GM19455 (cell line): ENCODE data around the gene DPP6.
"Not testable (repeated sequence)": the region's sequence is repeated elsewhere in the genome, so short reads cannot be mapped to it uniquely, and the experiment has no call there.

Source experiments
- ATAC-seq: cut with Tn5 transposase; IDR thresholded peaks from one replicate; pipeline ENCODE4 v1.9.1; 2021; ENCODE audit not compliant: unreplicated experiment

DPP6 gene

GRCh38 chr7:154646126-154647013 lies 594.2 kb downstream of the DPP6 start:
- ATAC-seq: no peak

- ATAC-seq: no peak
Observed at GRCh38 chr7:154647625-154648024, 595.4 kb downstream of the DPP6 start.

DNA sequence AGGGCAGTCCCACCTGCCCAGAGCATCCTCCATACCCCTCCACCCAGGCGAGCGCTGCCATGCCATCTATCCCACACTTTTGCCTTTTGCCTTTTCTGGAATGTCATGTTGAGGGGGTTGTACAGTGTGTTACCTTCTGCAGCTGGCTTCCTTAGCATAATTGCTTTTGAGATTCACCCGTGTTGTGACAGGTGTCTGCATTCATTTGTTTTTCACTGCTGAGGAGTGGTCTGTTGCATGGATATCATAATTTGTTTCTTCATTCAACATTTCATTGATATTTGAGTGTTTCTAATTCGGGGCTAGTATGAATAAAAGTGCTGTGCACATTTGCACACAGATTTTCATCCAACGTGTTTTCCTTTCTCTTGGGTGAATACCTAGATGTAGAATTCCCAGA lies 596.8 kb downstream of the DPP6 start:
- ATAC-seq: no peak

- ATAC-seq: no peak
Observed at GRCh38 chr7:154649434-154649833, 597.2 kb downstream of the DPP6 start.

- ATAC-seq: no peak
Observed at GRCh38 chr7:154650275-154650674, 598.1 kb downstream of the DPP6 start.

DNA sequence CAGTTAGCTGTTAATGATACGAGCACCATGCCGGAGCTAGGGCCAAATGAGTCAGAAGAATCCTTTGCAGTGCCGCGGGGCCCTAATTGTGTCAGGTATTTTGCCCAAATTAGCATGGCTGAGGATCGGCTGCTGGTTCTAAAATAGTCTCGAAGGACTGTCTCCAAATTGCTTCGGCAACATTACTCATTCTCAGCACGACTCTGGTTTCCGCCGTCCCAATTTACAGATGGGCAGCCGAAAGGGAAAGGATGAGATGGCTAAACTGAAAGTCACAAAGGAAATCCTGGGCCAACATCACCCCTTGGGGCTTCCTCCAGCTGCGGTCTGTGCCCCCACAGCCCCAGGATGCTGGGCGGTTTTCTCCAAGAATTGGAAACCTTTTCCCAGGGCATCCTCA lies 599.3 kb downstream of the DPP6 start:
- ATAC-seq: no peak

DNA sequence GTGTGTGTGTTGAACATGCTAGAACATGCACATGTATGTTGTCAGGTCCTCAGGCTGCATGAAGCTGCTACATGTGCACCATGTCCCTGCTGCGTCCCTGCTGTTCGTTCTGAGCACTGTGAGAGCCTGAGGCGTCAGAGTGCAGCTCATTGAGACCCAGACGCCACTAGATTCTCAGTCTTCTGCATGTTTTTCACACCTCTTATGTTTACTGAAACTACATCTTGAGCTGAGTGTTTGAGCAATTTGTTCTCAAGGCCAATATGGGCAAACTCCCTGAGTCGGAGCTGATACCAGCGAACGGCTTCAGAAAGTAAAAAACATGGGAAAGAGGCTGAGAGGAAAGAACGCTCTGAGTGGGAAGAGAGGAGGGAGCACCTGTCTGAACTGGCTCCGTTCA lies 600.4 kb downstream of the DPP6 start:
- ATAC-seq: no peak

DNA sequence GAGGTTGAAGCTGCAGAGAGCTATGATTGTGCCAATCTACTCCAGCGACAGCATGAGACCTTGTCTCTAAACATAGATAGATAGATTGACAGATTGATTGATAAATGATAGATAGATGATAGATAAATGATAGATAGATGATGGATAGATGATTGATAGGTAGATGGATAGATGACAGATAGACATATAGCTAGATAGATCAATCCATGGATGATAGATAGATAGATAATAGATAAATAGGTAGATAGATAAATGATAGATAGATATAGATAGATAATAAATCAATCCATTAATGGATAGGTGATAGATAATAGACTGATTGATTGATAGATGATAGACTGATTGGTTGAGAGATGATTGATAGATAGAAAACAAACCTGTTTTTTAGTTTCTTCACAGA lies 601.1 kb downstream of the DPP6 start:
- no peak for ATAC-seq

GRCh38 chr7:154656618-154657017 lies 604.4 kb downstream of the DPP6 start:
- no peak for ATAC-seq

GRCh38 chr7:154666768-154667167 lies 614.6 kb downstream of the DPP6 start:
- no peak for ATAC-seq

GRCh38 chr7:154672659-154673415 lies 620.6 kb downstream of the DPP6 start:
- no peak for ATAC-seq

GRCh38 chr7:154674191-154674590 lies 622.0 kb downstream of the DPP6 start:
- ATAC-seq: no peak

GRCh38 chr7:154675560-154675959 lies 623.4 kb downstream of the DPP6 start:
- no peak for ATAC-seq

DNA sequence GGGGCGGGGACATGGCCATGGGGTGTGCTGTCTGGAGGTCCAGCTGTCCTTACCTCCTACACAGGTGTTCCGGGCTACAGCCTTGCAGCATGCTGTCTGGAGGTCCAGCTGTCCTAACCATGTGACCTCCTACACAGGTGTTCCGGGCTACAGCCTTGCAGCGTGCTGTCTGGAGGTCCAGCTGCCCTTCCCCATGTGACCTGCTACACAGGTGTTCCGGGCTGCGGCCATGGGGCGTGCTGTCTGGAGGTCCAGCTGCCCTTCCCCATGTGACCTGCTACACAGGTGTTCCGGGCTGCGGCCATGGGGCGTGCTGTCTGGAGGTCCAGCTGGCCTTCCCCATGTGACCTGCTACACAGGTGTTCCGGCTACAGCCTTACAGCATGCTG lies 623.8 kb downstream of the DPP6 start:
- not testable (repeated sequence) for ATAC-seq

GRCh38 chr7:154676422-154677073 lies 624.4 kb downstream of the DPP6 start:
- ATAC-seq: no peak

- ATAC-seq: no peak
Observed at GRCh38 chr7:154677454-154677853, 625.3 kb downstream of the DPP6 start.

- ATAC-seq: not testable (repeated sequence)
Observed at GRCh38 chr7:154678001-154678550, 625.9 kb downstream of the DPP6 start.

GRCh38 chr7:154679379-154680053 lies 627.3 kb downstream of the DPP6 start:
- no peak for ATAC-seq

DNA sequence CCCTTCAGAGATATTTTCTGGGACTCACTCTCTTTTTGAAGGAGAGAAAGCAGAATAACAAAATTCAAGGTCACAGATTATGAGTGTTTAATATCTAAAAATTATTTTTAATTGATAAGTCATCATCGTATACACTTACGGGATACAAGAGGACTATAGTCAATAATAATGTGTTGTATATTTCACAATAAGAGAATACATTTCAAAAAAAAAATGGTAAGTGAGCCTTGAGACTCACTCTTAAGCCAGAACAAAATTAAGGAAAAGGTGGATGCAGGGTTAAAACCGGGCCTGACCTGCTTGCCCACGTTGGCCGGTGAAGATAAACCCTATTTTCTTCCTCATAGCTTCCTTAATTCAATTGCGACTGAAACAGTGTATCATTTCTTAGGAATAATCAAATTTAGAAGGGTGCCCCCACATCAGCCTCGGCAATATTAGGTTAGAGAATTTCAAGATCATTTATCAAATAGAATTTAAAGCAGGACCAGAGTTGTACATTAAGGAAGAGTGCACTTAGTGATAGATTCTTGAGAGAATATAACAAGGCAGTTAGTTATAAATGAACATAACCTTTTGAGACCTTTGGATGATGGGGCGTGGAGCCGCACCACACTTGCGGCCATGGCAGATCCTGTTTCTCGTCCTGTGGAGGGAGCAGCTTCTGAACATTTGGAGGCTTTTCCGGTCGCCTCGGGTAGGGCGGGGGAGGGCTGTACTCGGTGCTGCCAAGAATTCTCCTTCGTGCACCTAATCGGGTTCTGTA lies 628.9 kb downstream of the DPP6 start:
- no peak for ATAC-seq

DNA sequence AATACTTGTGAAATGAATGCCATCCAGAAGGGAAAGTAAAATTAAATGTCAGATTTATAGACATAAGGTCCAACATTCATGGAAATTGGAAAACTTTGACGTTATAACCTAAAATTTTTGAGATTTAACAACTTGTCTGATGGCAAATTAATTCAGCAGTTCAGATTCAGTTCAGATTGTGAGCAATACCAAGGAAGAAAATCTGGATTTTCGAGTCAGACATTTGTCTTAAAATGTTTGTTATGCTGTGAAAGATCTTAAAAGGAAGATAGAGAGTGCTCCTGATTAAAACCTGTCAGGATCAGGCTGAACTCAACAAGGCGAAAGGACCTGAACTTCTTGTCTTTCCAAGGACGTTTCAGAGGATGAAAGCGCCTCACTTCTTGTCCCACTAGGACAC lies 629.8 kb downstream of the DPP6 start:
- ATAC-seq: no peak
